Panc1 (cell line): ENCODE measurements around the gene KIRREL3. TPM values are rescaled to one million over a fixed set of nuclear protein-coding genes. Genes with fewer than 3 reads are reported as not detected.

Source experiments
- ATAC-seq: fragments of 200-7000 bp; cut with Tn5 transposase; 2 replicates; pipeline ENCODE4 v1.9.1; 2020; ENCODE audit warnings: mild to moderate bottlenecking, moderate library complexity
- BruUV-seq: library from RNA; stranded (reverse); fragments of 400-500 nt; replicated peaks from 2 replicates; lab custom pipeline; 2021; lab: Mats Ljungman, UMichigan
- CTCF ChIA-PET: fragments of 300-600 bp; sonication (Branson Sonifier 250); formaldehyde crosslinking; loops from one replicate; lab custom pipeline; 2022; ENCODE audit warnings: antibody characterized with exemption; lab: Charles Lee
- POLR2A ChIA-PET: fragments of 300-600 bp; sonication (Branson Sonifier 250); formaldehyde crosslinking; loops from one replicate; lab custom pipeline; 2022; ENCODE audit warnings: antibody characterized with exemption; lab: Charles Lee
- DNase-seq: peaks from one replicate; pipeline ENCODE4 v3.0.0-alpha.2; 2010; ENCODE audit warnings: low read depth, low spot score
- H3K27ac ChIP-seq: 2 replicates; pipeline ENCODE4 v1.5.1; 2011; ENCODE audit warnings: mild to moderate bottlenecking, low read length, inconsistent platforms
- H3K27me3 ChIP-seq: fragments of 200-500 bp; sonication (Bioruptor generic); 2 replicates; pipeline ENCODE4 v1.6.0; 2014; ENCODE audit warnings: low read length, inconsistent platforms; ENCODE audit not compliant: control insufficient read depth, insufficient read depth
- H3K36me3 ChIP-seq: fragments of 200-500 bp; sonication (Bioruptor generic); 2 replicates; pipeline ENCODE4 v1.5.1; 2014; ENCODE audit warnings: inconsistent platforms, mild to moderate bottlenecking, low read length, moderate library complexity; ENCODE audit not compliant: control insufficient read depth, insufficient read depth
- H3K4me1 ChIP-seq: 2 replicates; pipeline ENCODE4 v1.5.1; 2011; ENCODE audit warnings: inconsistent platforms, mild to moderate bottlenecking, low read length, moderate library complexity; ENCODE audit not compliant: control insufficient read depth, insufficient read depth
- H3K4me3 ChIP-seq, 2 experiments: 2 replicates each; pipeline ENCODE4 v1.5.1; 2011 to 2012; ENCODE audit warnings: low read depth in 2 of 2, low read length in 2 of 2, mild to moderate bottlenecking in 2 of 2, inconsistent platforms in 1 of 2, moderate library complexity in 1 of 2
- H3K9me3 ChIP-seq: fragments of 200-500 bp; sonication (Bioruptor generic); 2 replicates; pipeline ENCODE4 v1.5.1; 2014; ENCODE audit warnings: low read depth, mild to moderate bottlenecking, inconsistent platforms, low read length, moderate library complexity; ENCODE audit not compliant: control insufficient read depth, insufficient read depth
- CTCF ChIP-seq: fragments of 450-650 bp; IDR thresholded peaks from 2 replicates; pipeline ENCODE4 v1.5.1; 2017; ENCODE audit warnings: mild to moderate bottlenecking
- POLR2AphosphoS5 ChIP-seq: IDR thresholded peaks from 2 replicates; pipeline ENCODE4 v1.6.1; 2012; ENCODE audit warnings: mild to moderate bottlenecking, low read depth, low read length, moderate library complexity
- REST ChIP-seq, 2 experiments: IDR thresholded peaks; 2 replicates each; pipeline ENCODE4 v1.6.1; 2011 to 2012; ENCODE audit warnings: low read depth in 2 of 2, control low read depth in 1 of 2, low read length in 1 of 2, mild to moderate bottlenecking in 1 of 2, moderate library complexity in 1 of 2; ENCODE audit not compliant: insufficient read depth in 1 of 2
- SIN3A ChIP-seq: IDR thresholded peaks from 2 replicates; pipeline ENCODE4 v1.6.1; 2012; ENCODE audit warnings: low read depth, mild to moderate bottlenecking, low read length, moderate library complexity, borderline replicate concordance; ENCODE audit not compliant: insufficient read depth
- TCF7L2 ChIP-seq: IDR thresholded peaks from 2 replicates; pipeline ENCODE4 v1.6.1; 2011; ENCODE audit warnings: mild to moderate bottlenecking, low read depth, low read length, inconsistent platforms
- in situ Hi-C: cut with HindIII; loops from 2 replicates; pipeline ENCODE4 v1.10.0; 2016; ENCODE audit warnings: low sequenced_read_pairs, low pct_unique_long_range_greater_than_20kb
- intact Hi-C: fragments of 100-400 bp; cut with micrococcal nuclease; formaldehyde crosslinking; loops from one replicate; pipeline ENCODE4 v1.10.0; 2022; ENCODE audit not compliant: unreplicated experiment
- total RNA-seq: library from RNA; stranded (reverse); gene quantifications from one replicate; pipeline ENCODE4 v1.2.1, GENCODE V29; 2021; ENCODE audit not compliant: unreplicated experiment

The KIRREL3 gene
- total RNA-seq, 1 experiment from 2014 or later: 0.36 TPM

GRCh38 chr11:126698576-126698975 is 302.0 kb downstream of the KIRREL3 start:
- no peaks in the 10 kb centered on the region for H3K36me3 ChIP-seq
- TF ChIP-seq POLR2AphosphoS5 (no peak), REST (IDR thresholded peaks at IDR 0.05; ENCODE audit: insufficient read depth in 1 of 2, low read depth in 2 of 2, low read length in 1 of 2) (no peak), CTCF (no peak), TCF7L2 (no peak), SIN3A (no peak)
- ChIA-PET CTCF (no interaction called here), POLR2A (no interaction called here)
- peaks cover 6% of the 10 kb centered on the region; the same call in 1 of the 2 replicates for H3K27me3 ChIP-seq
- in situ Hi-C loops (no loop called here), intact Hi-C loops (no loop called here)
- no peak overlapping the region for H3K4me3 ChIP-seq
- H3K27ac ChIP-seq: no peak overlapping the region
- ATAC-seq (no peak), DNase-seq (no peak)
- BruUV-seq: no TSS peak
- H3K9me3 ChIP-seq: no peaks in the 10 kb centered on the region
- no peaks in the 10 kb centered on the region for H3K4me1 ChIP-seq

GRCh38 chr11:126697936-126698335 is 302.6 kb downstream of the KIRREL3 start:
- no peak overlapping the region for H3K4me3 ChIP-seq
- no peak for TF ChIP-seq POLR2AphosphoS5
- no peak for TF ChIP-seq CTCF
- no peak for TF ChIP-seq TCF7L2
- no peaks in the 10 kb centered on the region for H3K9me3 ChIP-seq
- H3K27me3 ChIP-seq: peaks cover 6% of the 10 kb centered on the region; the same call in 1 of the 2 replicates
- ATAC-seq: no peak
- intact Hi-C loops (no loop called here), in situ Hi-C loops (no loop called here)
- CTCF ChIA-PET: no interaction called here
- POLR2A ChIA-PET: no interaction called here
- H3K4me1 ChIP-seq: no peaks in the 10 kb centered on the region
- H3K36me3 ChIP-seq: no peaks in the 10 kb centered on the region
- DNase-seq: no peak
- H3K27ac ChIP-seq: no peak overlapping the region
- no TSS peak for BruUV-seq
